Pons (tissue), 1 donor: Measurements from ENCODE around the gene NBEAL2.
"Not testable (repeated sequence)": the region's sequence is repeated elsewhere in the genome, so short reads cannot be mapped to it uniquely, and the experiment has no call there.

ENCODE experiments used
- DNase-seq: peaks from one replicate; pipeline ENCODE4 v3.0.0-alpha.2; 2016; ENCODE audit warnings: low spot score

NBEAL2 gene

GRCh38 chr3:47012342-47013230 is 33.1 kb downstream of the NBEAL2 start:
- DNase-seq, result no peak

GRCh38 chr3:47013231-47013630 is 33.8 kb downstream of the NBEAL2 start:
- DNase-seq, result no peak

- no peak for DNase-seq
These were observed 34.6 kb downstream of the NBEAL2 start for GRCh38 chr3:47014036-47014435.

- no peak for DNase-seq
These were observed 35.7 kb downstream of the NBEAL2 start for GRCh38 chr3:47015151-47015550.

- DNase-seq, result no peak
These were observed 36.8 kb downstream of the NBEAL2 start for GRCh38 chr3:47016086-47016933.

- DNase-seq, result no peak
These were observed 37.5 kb downstream of the NBEAL2 start for GRCh38 chr3:47016934-47017435.

- no peak for DNase-seq
These were observed 38.2 kb downstream of the NBEAL2 start for GRCh38 chr3:47017504-47018268.

- no peak for DNase-seq
These were observed 38.8 kb downstream of the NBEAL2 start for GRCh38 chr3:47018269-47018611.

GRCh38 chr3:47019201-47019600 is 39.7 kb downstream of the NBEAL2 start:
- DNase-seq, result no peak

- no peak for DNase-seq
These were observed 40.8 kb downstream of the NBEAL2 start for GRCh38 chr3:47020311-47020710.

- no peak for DNase-seq
These were observed 43.2 kb downstream of the NBEAL2 start for GRCh38 chr3:47022641-47023071.

GRCh38 chr3:47024932-47025331 is 45.5 kb downstream of the NBEAL2 start:
- DNase-seq, result no peak

- not testable (repeated sequence) for DNase-seq
These were observed 47.0 kb downstream of the NBEAL2 start for GRCh38 chr3:47026432-47026831.

- DNase-seq, result no peak
These were observed 48.7 kb downstream of the NBEAL2 start for GRCh38 chr3:47028146-47028545.

GRCh38 chr3:47028667-47029066 is 49.2 kb downstream of the NBEAL2 start:
- no peak for DNase-seq

GRCh38 chr3:47031041-47031440 is 51.6 kb downstream of the NBEAL2 start:
- DNase-seq, result not testable (repeated sequence)

- DNase-seq, result peak; percentile 88
These were observed 55.5 kb downstream of the NBEAL2 start for GRCh38 chr3:47034868-47035489.

GRCh38 chr3:47035645-47036044 is 56.2 kb downstream of the NBEAL2 start:
- DNase-seq, result no peak

GRCh38 chr3:47036145-47036544 is 56.7 kb downstream of the NBEAL2 start:
- DNase-seq, result no peak

- not testable (repeated sequence) for DNase-seq
These were observed 57.8 kb downstream of the NBEAL2 start for GRCh38 chr3:47037302-47037701.

GRCh38 chr3:47041114-47041513 is 61.6 kb downstream of the NBEAL2 start:
- no peak for DNase-seq
